NCI-H510A treated with DMSO at 0.1 percent for 48 hours (cell line): Measurements from ENCODE around the gene CEP57.

ENCODE experiments used
- DNase-seq: peaks from one replicate; lab custom pipeline; 2025; lab: John Stamatoyannopoulos, UW

Gene CEP57

GRCh38 chr11:95790123-95790932 is at the start of gene CEP57:
Gene CEP57 (plus strand): TSS chr11:95790498. CDS start chr11:95790699, 201 bp downstream.
- peak; percentile 94 for DNase-seq

GRCh38 chr11:95750101-95750500 is 40.2 kb upstream of the CEP57 start:
- DNase-seq, result no peak

GRCh38 chr11:95751515-95751914 is 38.8 kb upstream of the CEP57 start:
- DNase-seq, result no peak

GRCh38 chr11:95760941-95761340 is 29.4 kb upstream of the CEP57 start:
- DNase-seq, result no peak

- DNase-seq, result no peak
These were observed 27.8 kb upstream of the CEP57 start for GRCh38 chr11:95762534-95762933.

GRCh38 chr11:95764267-95764898 is 25.9 kb upstream of the CEP57 start:
- peak; percentile 45 for DNase-seq

- no peak for DNase-seq
These were observed 23.6 kb upstream of the CEP57 start for GRCh38 chr11:95766701-95767100.

GRCh38 chr11:95767498-95767897 is 22.8 kb upstream of the CEP57 start:
- DNase-seq, result no peak

- no peak for DNase-seq
These were observed 21.8 kb upstream of the CEP57 start for GRCh38 chr11:95768521-95768920.

- DNase-seq, result no peak
These were observed 13.4 kb upstream of the CEP57 start for GRCh38 chr11:95776859-95777258.

- DNase-seq, result no peak
These were observed 11.6 kb upstream of the CEP57 start for GRCh38 chr11:95778699-95779098.

- DNase-seq, result no peak
These were observed 9.8 kb upstream of the CEP57 start for GRCh38 chr11:95780544-95780943.

GRCh38 chr11:95788921-95789505 is 1.3 kb upstream of the CEP57 start:
- DNase-seq, result peak; percentile 28

GRCh38 chr11:95789506-95790122 is 684 bp upstream of the CEP57 start, which contains the start of gene FAM76B:
Gene FAM76B (minus strand): TSS chr11:95789782. CDS start chr11:95789478, 304 bp downstream.
- DNase-seq, result peak; percentile 95

- DNase-seq, result peak; percentile 53
These were observed 823 bp downstream of the CEP57 start for GRCh38 chr11:95790933-95791708.

- no peak for DNase-seq
These were observed 1.4 kb downstream of the CEP57 start for GRCh38 chr11:95791709-95792033.

GRCh38 chr11:95792200-95792599 is 1.9 kb downstream of the CEP57 start:
- DNase-seq, result no peak

- no peak for DNase-seq
These were observed 2.4 kb downstream of the CEP57 start for GRCh38 chr11:95792700-95793099.

GRCh38 chr11:95793116-95793515 is 2.8 kb downstream of the CEP57 start:
- no peak for DNase-seq

GRCh38 chr11:95794086-95794485 is 3.8 kb downstream of the CEP57 start:
- DNase-seq, result no peak

- no peak for DNase-seq
These were observed 5.5 kb downstream of the CEP57 start for GRCh38 chr11:95795627-95796295.
